Measurements from ENCODE around the gene CCBE1.

CCBE1 gene

DNA sequence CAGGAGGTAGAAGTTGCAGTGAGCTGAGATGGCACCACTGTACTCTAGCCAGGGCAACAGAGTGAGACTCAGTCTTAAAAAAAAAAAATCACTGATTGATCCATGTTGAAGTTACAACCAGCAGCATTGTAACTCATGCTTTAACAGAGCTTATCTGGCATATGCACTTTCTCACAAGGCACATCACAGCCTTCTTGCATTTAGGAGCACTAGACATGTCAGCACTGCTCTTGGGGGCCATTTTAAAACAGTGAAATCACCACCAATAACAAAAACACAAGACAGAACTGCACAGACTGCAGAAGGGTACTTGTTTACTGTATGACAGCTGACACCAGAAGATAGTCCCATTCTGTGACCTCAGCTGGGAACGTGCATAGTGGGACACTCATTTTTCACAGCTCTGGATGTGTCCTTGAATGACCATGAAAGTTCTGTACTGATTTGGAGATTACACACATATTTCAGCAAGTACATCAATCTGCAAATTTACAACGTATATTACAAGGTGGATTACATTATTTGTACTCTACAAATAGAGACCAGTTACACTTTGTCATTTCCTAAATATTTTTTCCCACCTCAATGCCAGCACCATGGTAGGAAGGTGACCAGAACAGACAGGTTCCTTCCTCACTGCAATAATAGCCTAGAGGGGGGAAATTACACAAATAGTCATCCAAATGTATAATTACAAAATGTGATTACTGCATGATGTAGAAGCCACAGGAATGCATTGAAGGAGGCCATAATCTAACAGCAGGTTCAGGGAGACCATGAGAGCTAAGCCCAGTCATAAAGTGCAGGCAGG lies 35.1 kb downstream of the CCBE1 start:
- H3K9ac ChIP-seq = no peak overlapping the region
- TF ChIP-seq Cebpa-rat (IDR thresholded peaks at IDR 0.05) = no peak
- no peak overlapping the region for H3K4me3 ChIP-seq
- H3K4me2 ChIP-seq = no peak overlapping the region
- no peaks in the 10 kb centered on the region for H3K9me3 ChIP-seq (replicated peaks in 1 of 11)
- H3K36me3 ChIP-seq = no peaks in the 10 kb centered on the region
- H4K20me1 ChIP-seq = no peaks in the 10 kb centered on the region
- H3K4me1 ChIP-seq = no peaks in the 10 kb centered on the region
- H3K27ac ChIP-seq = no peak overlapping the region
- H3K27me3 ChIP-seq = no peaks in the 10 kb centered on the region

DNA sequence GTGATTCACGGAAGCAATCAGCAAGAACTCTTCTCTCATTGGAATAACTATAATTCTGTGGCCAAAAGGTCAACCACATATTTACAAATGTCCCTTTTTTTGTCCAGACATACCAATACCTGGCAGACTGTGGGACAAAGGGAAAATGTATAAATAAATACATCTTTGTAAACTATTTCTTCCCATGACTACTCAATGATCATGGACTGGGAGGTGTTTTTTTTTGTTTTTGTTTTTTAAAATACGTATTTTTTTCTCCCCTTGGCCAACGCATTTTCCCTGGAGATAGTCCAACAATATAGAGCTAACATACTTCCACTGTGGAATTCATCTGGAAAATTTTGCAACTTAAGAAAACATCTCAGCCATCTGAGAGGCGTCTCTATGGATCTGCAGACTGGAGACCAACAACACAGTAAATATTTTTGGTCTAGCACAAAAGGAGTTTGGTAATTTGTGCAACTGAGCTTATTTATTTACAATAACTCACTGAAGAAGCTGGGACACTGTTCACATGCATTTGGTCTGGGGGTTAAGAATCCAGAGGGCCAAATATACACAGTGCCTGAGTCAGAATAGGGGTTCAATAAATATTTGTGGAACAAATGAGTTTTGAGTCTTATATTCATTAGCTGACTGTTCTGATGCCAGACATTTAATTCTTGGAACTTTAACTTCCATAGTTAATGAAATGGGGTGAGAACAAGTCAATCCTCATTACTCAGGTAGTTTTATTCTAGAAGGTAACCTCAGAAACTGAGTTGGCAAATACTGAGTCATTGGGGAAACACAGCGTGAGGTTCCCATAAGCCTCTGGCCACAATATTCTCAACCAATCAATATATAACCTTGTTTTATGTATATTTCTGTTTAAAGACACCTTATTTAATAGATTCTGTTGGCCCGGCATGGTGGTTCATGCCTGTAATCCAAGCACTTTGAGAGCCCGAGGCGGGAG lies 36.2 kb downstream of the CCBE1 start:
- no peaks in the 10 kb centered on the region for H3K36me3 ChIP-seq
- H3K27me3 ChIP-seq = no peaks in the 10 kb centered on the region
- no peak for TF ChIP-seq Cebpa-rat (IDR thresholded peaks at IDR 0.05)
- H3K4me1 ChIP-seq = no peaks in the 10 kb centered on the region
- H3K4me2 ChIP-seq = no peak overlapping the region
- no peak overlapping the region for H3K4me3 ChIP-seq
- H3K9ac ChIP-seq = no peak overlapping the region
- H3K27ac ChIP-seq = no peak overlapping the region
- no peaks in the 10 kb centered on the region for H4K20me1 ChIP-seq
- H3K9me3 ChIP-seq (replicated peaks in 1 of 11) = no peaks in the 10 kb centered on the region

DNA sequence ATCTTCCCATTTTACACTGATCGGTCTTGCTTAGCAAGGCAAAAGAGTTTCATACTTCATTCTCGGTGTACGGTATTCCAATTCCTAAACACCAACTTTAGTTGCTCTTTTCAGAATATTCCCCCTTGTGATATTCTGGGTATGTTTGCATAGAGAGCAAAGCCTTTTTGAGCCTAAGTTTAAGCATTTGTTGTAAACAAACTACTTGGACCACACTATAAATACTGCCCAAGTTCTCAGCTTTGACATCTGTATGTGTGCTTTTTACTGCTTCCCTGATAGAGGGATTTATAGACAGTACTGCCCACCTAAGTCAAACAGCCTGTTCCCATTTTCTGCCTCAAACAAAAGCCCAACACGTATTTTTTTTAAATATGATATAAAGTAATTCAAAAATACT lies 36.9 kb downstream of the CCBE1 start:
- H3K27me3 ChIP-seq = no peaks in the 10 kb centered on the region
- H3K4me1 ChIP-seq = no peaks in the 10 kb centered on the region
- no peaks in the 10 kb centered on the region for H4K20me1 ChIP-seq
- no peaks in the 10 kb centered on the region for H3K36me3 ChIP-seq
- H3K9ac ChIP-seq = no peak overlapping the region
- H3K4me3 ChIP-seq = no peak overlapping the region
- H3K9me3 ChIP-seq (replicated peaks in 1 of 11) = no peaks in the 10 kb centered on the region
- H3K4me2 ChIP-seq = no peak overlapping the region
- H3K27ac ChIP-seq = no peak overlapping the region
- no peak for TF ChIP-seq Cebpa-rat (IDR thresholded peaks at IDR 0.05)

DNA sequence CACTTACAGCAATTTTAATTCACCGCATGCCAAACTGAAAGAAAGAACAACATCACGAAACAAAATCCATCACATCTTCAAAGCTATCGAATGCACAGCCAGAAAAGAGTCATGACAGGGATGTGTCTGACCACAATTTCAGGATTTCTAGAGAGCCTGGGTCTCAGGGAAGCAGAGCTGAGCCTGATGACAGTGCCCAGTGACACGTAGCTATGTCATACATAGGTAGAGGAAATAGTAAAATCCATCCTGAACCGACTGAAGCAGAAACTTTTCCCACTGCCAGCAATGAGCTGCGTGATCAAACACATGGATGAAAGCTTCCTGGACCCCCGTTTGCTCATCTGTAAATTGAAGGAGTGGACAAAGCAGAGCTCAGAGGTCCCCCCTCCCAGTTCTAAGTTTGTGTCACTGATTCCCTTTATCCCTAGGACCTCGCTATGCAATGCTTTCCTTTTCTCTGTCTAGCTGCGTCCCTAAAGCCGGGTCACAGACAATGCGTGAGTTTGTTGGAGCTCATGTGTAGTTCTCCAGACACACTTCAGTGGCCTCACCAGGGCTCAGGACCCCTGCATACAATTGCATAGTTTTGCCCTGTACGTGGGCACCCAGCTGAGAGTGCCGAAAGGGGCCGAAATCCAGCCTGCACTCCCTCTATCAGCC lies 37.6 kb downstream of the CCBE1 start:
- no peaks in the 10 kb centered on the region for H3K27me3 ChIP-seq
- H3K9me3 ChIP-seq (replicated peaks in 1 of 11) = no peaks in the 10 kb centered on the region
- no peak overlapping the region for H3K4me3 ChIP-seq
- no peak overlapping the region for H3K9ac ChIP-seq
- no peak overlapping the region for H3K27ac ChIP-seq
- no peak overlapping the region for H3K4me2 ChIP-seq
- no peak for TF ChIP-seq Cebpa-rat (IDR thresholded peaks at IDR 0.05)
- no peaks in the 10 kb centered on the region for H3K36me3 ChIP-seq
- H3K4me1 ChIP-seq = no peaks in the 10 kb centered on the region
- H4K20me1 ChIP-seq = no peaks in the 10 kb centered on the region

DNA sequence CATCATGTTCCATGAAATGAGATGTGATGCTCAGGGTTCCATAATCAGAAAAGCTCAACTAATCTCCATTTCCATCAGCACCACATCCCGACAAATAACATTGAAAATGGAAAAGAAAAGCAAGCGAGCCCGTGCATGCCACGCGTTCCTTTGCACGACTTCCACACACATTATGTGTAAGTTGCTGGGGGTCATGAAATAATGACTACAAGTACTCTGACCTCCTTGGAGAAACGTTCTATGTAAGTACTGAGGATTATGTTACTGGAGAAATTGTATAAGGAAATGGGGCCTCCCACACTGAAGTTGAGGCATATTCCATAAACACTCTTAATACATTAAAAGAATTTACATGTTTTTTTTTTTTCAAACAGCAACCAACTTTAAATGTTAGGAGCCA lies 38.3 kb downstream of the CCBE1 start:
- no peak overlapping the region for H3K4me2 ChIP-seq
- H3K36me3 ChIP-seq = no peaks in the 10 kb centered on the region
- no peaks in the 10 kb centered on the region for H3K27me3 ChIP-seq
- no peak overlapping the region for H3K4me3 ChIP-seq
- H3K9ac ChIP-seq = no peak overlapping the region
- no peaks in the 10 kb centered on the region for H3K9me3 ChIP-seq (replicated peaks in 1 of 11)
- no peak for TF ChIP-seq Cebpa-rat (IDR thresholded peaks at IDR 0.05)
- H3K4me1 ChIP-seq = no peaks in the 10 kb centered on the region
- no peak overlapping the region for H3K27ac ChIP-seq
- no peaks in the 10 kb centered on the region for H4K20me1 ChIP-seq

DNA sequence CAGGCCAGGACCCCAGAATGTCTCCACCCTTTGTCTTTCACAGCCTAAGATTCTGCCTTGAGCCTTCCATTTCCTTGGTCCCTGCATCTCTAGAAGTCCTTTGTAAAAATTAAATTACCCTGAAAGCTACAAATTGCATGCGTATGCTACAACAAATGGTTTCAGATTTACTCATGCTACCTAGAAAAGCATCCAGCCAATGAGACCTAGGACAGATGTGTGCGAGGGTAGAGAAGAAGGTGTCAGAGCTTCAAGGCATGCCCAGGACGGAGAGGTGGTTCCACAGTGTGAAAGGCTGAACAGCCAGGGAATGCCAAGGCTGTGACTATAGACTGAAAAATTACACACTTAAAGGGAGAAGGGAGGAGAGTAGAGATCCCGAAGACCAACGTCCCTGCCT lies 40.2 kb downstream of the CCBE1 start:
- H3K4me1 ChIP-seq = no peaks in the 10 kb centered on the region
- no peak for TF ChIP-seq Cebpa-rat (IDR thresholded peaks at IDR 0.05)
- no peak overlapping the region for H3K4me3 ChIP-seq
- no peak overlapping the region for H3K4me2 ChIP-seq
- no peaks in the 10 kb centered on the region for H3K36me3 ChIP-seq
- H3K9ac ChIP-seq = no peak overlapping the region
- no peaks in the 10 kb centered on the region for H3K27me3 ChIP-seq
- no peaks in the 10 kb centered on the region for H4K20me1 ChIP-seq
- no peaks in the 10 kb centered on the region for H3K9me3 ChIP-seq (replicated peaks in 1 of 11)
- no peak overlapping the region for H3K27ac ChIP-seq

DNA sequence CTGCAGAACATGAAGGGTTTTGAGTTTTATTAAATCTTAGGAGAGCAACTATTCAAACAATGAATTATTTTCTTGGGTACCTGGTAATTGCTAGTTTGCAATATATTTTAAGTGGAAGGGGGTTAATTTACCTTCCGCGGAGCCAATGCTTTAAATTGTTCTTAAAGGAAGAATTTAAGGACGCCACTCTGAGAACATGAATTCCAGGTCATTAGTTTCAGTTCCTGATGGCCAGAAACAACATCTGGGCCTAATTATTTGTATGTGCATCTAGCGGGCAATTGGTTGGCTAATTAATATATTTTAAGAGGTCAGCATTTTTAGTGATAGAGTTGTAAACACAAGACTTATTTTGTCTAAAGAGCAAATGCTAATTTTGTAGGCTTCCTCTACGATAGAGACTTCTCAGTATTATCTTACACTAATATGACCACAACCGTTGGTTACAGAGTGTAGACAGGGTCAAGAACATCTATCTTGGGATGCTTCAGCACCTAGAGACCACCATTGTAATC lies 40.8 kb downstream of the CCBE1 start:
- Histone ChIP-seq H4K20me1 (no peaks in the 10 kb centered on the region), H3K4me3 (no peak overlapping the region), H3K4me2 (no peak overlapping the region), H3K9ac (no peak overlapping the region), H3K36me3 (no peaks in the 10 kb centered on the region), H3K4me1 (peaks cover 0 to 1% (median 0%) of the 10 kb centered on the region in 10 experiments; a peak in 2 of 20 replicates), H3K27me3 (no peaks in the 10 kb centered on the region), H3K9me3 (replicated peaks in 1 of 11) (no peaks in the 10 kb centered on the region), H3K27ac (no peak overlapping the region)
- no peak for TF ChIP-seq Cebpa-rat (IDR thresholded peaks at IDR 0.05)

DNA sequence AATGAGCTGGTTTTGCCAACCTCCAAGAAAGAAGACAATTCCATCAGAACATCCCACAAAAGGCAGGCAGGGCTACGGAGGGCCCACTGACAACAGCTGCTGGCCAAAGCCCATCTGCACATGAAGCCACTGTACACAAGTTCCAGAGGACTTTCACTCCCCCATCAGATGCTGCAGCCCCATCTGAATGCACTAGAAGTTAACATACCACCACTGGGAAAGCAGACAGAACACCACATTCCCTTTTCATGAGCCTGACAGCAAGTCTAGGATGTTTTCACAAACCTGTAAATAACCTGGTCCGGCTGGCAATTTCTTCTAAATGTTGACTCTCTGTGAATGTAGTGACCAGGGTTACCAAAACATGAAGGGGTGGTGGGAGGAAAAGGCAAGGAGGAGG lies 41.5 kb downstream of the CCBE1 start:
- Histone ChIP-seq H4K20me1 (no peaks in the 10 kb centered on the region), H3K27me3 (no peaks in the 10 kb centered on the region), H3K4me3 (no peak overlapping the region), H3K36me3 (no peaks in the 10 kb centered on the region), H3K4me2 (no peak overlapping the region), H3K27ac (no peak overlapping the region), H3K9ac (no peak overlapping the region), H3K9me3 (replicated peaks in 1 of 11) (no peaks in the 10 kb centered on the region), H3K4me1 (peaks cover 0 to 4% (median 0%) of the 10 kb centered on the region in 10 experiments; a peak in 2 of 20 replicates)
- TF ChIP-seq Cebpa-rat (IDR thresholded peaks at IDR 0.05) = no peak

DNA sequence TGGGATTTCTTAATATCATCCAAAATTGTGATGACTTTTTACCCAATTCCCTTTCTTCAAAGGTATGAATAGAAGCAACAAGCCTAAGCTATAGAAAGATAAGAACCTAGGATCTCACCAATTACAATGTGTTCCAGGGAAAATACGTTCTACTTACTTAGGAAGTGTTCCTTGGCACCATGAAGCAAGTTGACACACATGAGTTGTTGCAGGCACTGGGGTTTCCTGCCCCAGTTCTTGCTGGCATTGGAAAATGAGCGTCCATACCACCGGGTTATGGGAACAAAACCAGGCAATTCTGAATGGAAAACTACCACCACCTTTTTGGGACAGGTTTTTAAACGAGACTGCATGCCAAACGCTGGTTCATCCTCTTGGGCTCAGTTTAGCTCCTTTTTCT lies 46.2 kb downstream of the CCBE1 start:
- Histone ChIP-seq H3K9me3 (replicated peaks in 1 of 11) (no peaks in the 10 kb centered on the region), H3K36me3 (no peaks in the 10 kb centered on the region), H4K20me1 (no peaks in the 10 kb centered on the region), H3K4me1 (peaks cover 0 to 13% (median 4%) of the 10 kb centered on the region in 10 experiments; a peak in 8 of 20 replicates), H3K4me3 (no peak overlapping the region), H3K27ac (no peak overlapping the region), H3K27me3 (no peaks in the 10 kb centered on the region), H3K4me2 (peak overlapping the region in 2 of 11 experiments; percentile 9 to 16; a peak in 2 of 22 replicates), H3K9ac (no peak overlapping the region)
- TF ChIP-seq Cebpa-rat (IDR thresholded peaks at IDR 0.05) = no peak
